Gastrocnemius medialis (tissue), 4 donors: ENCODE results near the gene OLFML2B.

ENCODE experiments used
- POLR2A ChIP-seq, 2 donors: fragments of 450-650 bp; IDR thresholded peaks; one replicate each; pipeline ENCODE4 v1.6.1; 2017; ENCODE audit warnings: antibody characterized with exemption in 2 of 2, mild to moderate bottlenecking in 2 of 2, moderate library complexity in 2 of 2
- TF ChIP-seq, protein P1 (sequence below), 5 experiments: fragments of 450-650 bp in 3 of 5; fragments of 200-600 bp in 2 of 5; sonication (generic) in 2 of 5; IDR thresholded peaks in 4 of 5; conservative IDR thresholded peaks in 1 of 5; 1 replicate in 4 of 5; 2 replicates in 1 of 5; pipeline ENCODE4 v1.5.1; 2016 to 2019; ENCODE audit warnings: antibody characterized with exemption in 5 of 5, mild to moderate bottlenecking in 3 of 5, moderate library complexity in 3 of 5

DNA sequence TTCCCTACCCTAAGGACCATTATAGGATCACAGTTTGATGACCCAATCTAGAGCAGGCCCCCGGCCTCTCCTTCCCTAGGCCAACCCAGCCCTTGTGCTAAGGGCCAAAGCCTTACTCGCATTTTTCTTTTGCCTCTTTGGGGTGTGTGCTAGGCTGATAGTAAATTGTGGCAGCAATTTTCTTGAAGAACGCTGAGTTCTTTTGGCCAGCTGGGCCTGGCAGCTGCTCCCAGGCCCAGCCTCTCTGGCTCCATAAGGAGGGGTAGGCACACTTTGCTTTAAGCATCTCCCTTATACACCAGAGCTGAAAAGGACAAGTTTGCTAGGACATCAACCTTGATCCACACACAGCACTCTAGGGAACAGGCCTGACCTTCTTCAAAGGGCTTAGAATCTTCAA lies 4.2 kb downstream of the OLFML2B start:
- TF ChIP-seq, protein P1, sequence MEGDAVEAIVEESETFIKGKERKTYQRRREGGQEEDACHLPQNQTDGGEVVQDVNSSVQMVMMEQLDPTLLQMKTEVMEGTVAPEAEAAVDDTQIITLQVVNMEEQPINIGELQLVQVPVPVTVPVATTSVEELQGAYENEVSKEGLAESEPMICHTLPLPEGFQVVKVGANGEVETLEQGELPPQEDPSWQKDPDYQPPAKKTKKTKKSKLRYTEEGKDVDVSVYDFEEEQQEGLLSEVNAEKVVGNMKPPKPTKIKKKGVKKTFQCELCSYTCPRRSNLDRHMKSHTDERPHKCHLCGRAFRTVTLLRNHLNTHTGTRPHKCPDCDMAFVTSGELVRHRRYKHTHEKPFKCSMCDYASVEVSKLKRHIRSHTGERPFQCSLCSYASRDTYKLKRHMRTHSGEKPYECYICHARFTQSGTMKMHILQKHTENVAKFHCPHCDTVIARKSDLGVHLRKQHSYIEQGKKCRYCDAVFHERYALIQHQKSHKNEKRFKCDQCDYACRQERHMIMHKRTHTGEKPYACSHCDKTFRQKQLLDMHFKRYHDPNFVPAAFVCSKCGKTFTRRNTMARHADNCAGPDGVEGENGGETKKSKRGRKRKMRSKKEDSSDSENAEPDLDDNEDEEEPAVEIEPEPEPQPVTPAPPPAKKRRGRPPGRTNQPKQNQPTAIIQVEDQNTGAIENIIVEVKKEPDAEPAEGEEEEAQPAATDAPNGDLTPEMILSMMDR (IDR thresholded peaks at IDR 0.05 in 4 of 5, conservative IDR thresholded peaks at IDR 0.05 in 1 of 5) = no peak
- TF ChIP-seq POLR2A (IDR thresholded peaks at IDR 0.05) = no peak
